Posterior cingulate gyrus (tissue), 11 donors: ENCODE measurements around the gene POLN.
A peak's percentile ranks its signal among the peaks of the same experiment; 100 is the strongest.
"Not testable (repeated sequence)": the region's sequence is repeated elsewhere in the genome, so short reads cannot be mapped to it uniquely, and the experiment has no call there.

Source experiments
- DNase-seq, 10 donors: peaks; one replicate each; pipeline versions ENCODE4 v3.0.0 to v3.0.0-alpha.2; 2020 to 2021; ENCODE audit warnings: mixed read lengths in 3 of 10
- intact Hi-C: fragments of 100-400 bp; cut with DNase I; formaldehyde crosslinking; loops from one replicate; pipeline ENCODE4 v1.15.1; 2023

POLN gene

GRCh38 chr4:2177443-2178093, 64.4 kb downstream of the POLN start:
- DNase-seq: peak in 1 of 10 donors; percentile 59
- intact Hi-C loops: no loop called here

- intact Hi-C loops: no loop called here
- DNase-seq: no peak
Measured at GRCh38 chr4:2175990-2176698, 65.8 kb downstream of the POLN start.

GRCh38 chr4:2174061-2174460, 67.9 kb downstream of the POLN start:
- peak in 1 of 10 donors; percentile 63 for DNase-seq

GRCh38 chr4:2172627-2173231, 69.2 kb downstream of the POLN start:
- intact Hi-C loops: no loop called here
- peak in 1 of 10 donors; percentile 55 for DNase-seq

More at GRCh38 chr4:2174061-2174460, 67.9 kb downstream of the POLN start:
- intact Hi-C loops: no loop called here

GRCh38 chr4:2172161-2172560, 69.8 kb downstream of the POLN start:
- DNase-seq: no peak

GRCh38 chr4:2168469-2169319, 73.2 kb downstream of the POLN start:
- peak in 1 of 10 donors; percentile 70 for DNase-seq
- intact Hi-C loops: no loop called here

More at GRCh38 chr4:2172161-2172560, 69.8 kb downstream of the POLN start:
- intact Hi-C loops: no loop called here

- intact Hi-C loops: no loop called here
- no peak for DNase-seq
Measured at GRCh38 chr4:2166253-2166652, 75.7 kb downstream of the POLN start.

- DNase-seq: no peak
Measured at GRCh38 chr4:2165391-2165790, 76.5 kb downstream of the POLN start.

GRCh38 chr4:2163311-2163821, 78.6 kb downstream of the POLN start:
- DNase-seq: peak in 1 of 10 donors; percentile 71
- intact Hi-C loops: no loop called here

More at GRCh38 chr4:2165391-2165790, 76.5 kb downstream of the POLN start:
- intact Hi-C loops: no loop called here

- peak in 1 of 10 donors; percentile 80 for DNase-seq
- intact Hi-C loops: not testable (repeated sequence)
Measured at GRCh38 chr4:2161092-2161703, 80.7 kb downstream of the POLN start.

- intact Hi-C loops: no loop called here
- DNase-seq: no peak
Measured at GRCh38 chr4:2159931-2160330, 82.0 kb downstream of the POLN start.

GRCh38 chr4:2155246-2155645, 86.7 kb downstream of the POLN start:
- intact Hi-C loops: no loop called here
- no peak for DNase-seq

GRCh38 chr4:2154215-2154740, 87.6 kb downstream of the POLN start:
- intact Hi-C loops: no loop called here
- DNase-seq: no peak

GRCh38 chr4:2151544-2151943, 90.4 kb downstream of the POLN start:
- intact Hi-C loops: no loop called here
- DNase-seq: no peak

GRCh38 chr4:2150076-2150475, 91.8 kb downstream of the POLN start:
- intact Hi-C loops: no loop called here
- no peak for DNase-seq

- DNase-seq: no peak
- intact Hi-C loops: loop anchor here (10.0 kb wide), 1 partner anchor 78 kb away; no protein-coding TSS in a partner anchor
Measured at GRCh38 chr4:2142630-2143427, 99.1 kb downstream of the POLN start.

- no peak for DNase-seq
- intact Hi-C loops: loop anchor here (10.0 kb wide), 1 partner anchor 77 kb away; no protein-coding TSS in a partner anchor
Measured at GRCh38 chr4:2141762-2142451, 100.0 kb downstream of the POLN start.
